Mesodermal cell (in vitro differentiated cells): ENCODE results near the gene EXOC2.

Source experiments
- H3K27ac ChIP-seq: 2 replicates; pipeline ENCODE4 v1.7.0; 2013; ENCODE audit warnings: mild to moderate bottlenecking, low read depth, low read length, moderate library complexity; ENCODE audit not compliant: severe bottlenecking
- H3K36me3 ChIP-seq: 2 replicates; pipeline ENCODE4 v1.7.1; 2013; ENCODE audit warnings: mild to moderate bottlenecking, low read length, moderate library complexity; ENCODE audit not compliant: control insufficient read depth, insufficient read depth
- H3K4me1 ChIP-seq: one replicate; pipeline ENCODE4 v1.7.1; 2013; ENCODE audit warnings: mild to moderate bottlenecking, low read length; ENCODE audit not compliant: insufficient read depth, control insufficient read depth, poor library complexity, severe bottlenecking
- H3K4me3 ChIP-seq: 2 replicates; pipeline ENCODE4 v1.7.0; 2013; ENCODE audit warnings: low read length, control low read depth, mild to moderate bottlenecking; ENCODE audit not compliant: insufficient read depth, poor library complexity, severe bottlenecking; ENCODE audit errors: extremely low read depth
- H3K9me3 ChIP-seq: 2 replicates; pipeline ENCODE4 v1.7.1; 2013; ENCODE audit warnings: mild to moderate bottlenecking, low read length, moderate library complexity; ENCODE audit not compliant: control insufficient read depth
- WGBS, 2 experiments: methylation state at CpG; one replicate each; pipeline ENCODE4 v1.1.5; 2013; ENCODE audit warnings: missing lambda C conversion rate in 2 of 2; ENCODE audit not compliant: insufficient coverage in 2 of 2; 5-methylcytosine and 5-hydroxymethylcytosine counted together

Gene EXOC2

DNA sequence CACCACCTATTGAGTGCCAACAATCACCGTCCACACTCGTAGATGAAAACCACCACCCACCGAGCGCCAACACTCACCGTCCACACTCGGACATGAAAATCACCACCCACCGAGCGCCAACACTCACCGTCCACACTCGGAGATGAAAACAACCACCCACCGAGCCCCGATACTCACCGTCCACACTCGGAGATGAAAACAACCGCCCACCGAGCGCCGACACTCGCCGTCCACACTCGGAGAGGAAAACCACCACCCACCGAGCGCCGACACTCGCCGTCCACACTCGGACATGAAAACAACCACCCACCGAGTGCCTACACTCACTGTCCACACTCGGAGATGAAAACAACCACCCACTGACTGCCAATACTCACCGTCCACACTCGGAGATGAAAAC lies 172.1 kb downstream of the EXOC2 start:
- H3K4me1 ChIP-seq, result no peaks in the 10 kb centered on the region
- peaks cover 27% of the 10 kb centered on the region for H3K36me3 ChIP-seq
- no peak overlapping the region for H3K27ac ChIP-seq
- no peak overlapping the region for H3K4me3 ChIP-seq
- WGBS, 2 experiments, result 91 to 94% methylated on average over 16 to 24 of the region's 31 CpGs
- peaks cover 18% of the 10 kb centered on the region for H3K9me3 ChIP-seq

DNA sequence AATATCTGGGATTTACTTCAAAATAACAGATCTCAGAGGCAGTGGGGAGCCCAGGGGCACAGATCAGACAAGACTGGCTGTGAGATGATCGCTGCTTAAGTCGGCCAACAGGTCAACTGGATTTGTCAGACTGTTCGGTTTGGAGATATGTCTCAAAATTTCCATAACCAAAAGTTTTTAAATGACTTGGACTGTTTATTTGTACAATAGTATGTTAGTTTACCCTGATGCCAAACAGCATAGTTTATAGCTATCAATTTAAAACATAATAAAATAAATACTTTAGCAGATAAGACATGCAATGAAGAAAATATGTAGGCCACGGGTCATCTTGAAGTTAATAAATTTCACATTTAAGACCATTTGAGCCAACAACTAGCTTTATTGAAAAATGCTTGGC lies 174.7 kb downstream of the EXOC2 start:
- Histone ChIP-seq H3K9me3 (peaks cover 18% of the 10 kb centered on the region), H3K4me3 (no peak overlapping the region), H3K27ac (no peak overlapping the region), H3K36me3 (peaks cover 20% of the 10 kb centered on the region), H3K4me1 (no peaks in the 10 kb centered on the region)
- whole genome bisulfite sequencing, 2 experiments, result 86 to 87% methylated on average over 1 to 2 of the region's 4 CpGs

DNA sequence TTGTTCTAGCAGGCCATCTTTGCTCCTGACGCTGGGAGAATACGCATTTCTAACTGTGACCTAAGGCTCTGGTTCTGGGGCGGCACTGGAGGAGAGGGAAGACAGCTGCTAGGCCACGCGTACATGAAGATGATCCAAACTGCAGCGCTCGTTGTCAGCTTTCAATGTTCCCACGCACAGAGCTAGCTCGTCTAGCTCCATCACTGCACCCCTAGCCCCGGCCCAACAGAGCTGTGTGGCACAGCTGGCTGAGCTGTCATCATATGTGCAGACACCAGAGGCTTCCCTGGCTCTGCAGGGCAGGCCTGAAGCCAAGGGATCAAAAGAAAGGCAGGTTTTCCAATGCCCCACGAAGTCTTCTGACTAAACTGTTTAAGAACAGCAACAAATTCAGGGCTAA lies 176.7 kb downstream of the EXOC2 start:
- WGBS, 2 experiments, result 99 to 100% methylated on average over 9 to 10 of the region's 11 CpGs
- Histone ChIP-seq H3K27ac (no peak overlapping the region), H3K4me1 (no peaks in the 10 kb centered on the region), H3K36me3 (peaks cover 9% of the 10 kb centered on the region), H3K9me3 (peaks cover 15% of the 10 kb centered on the region), H3K4me3 (no peak overlapping the region)

DNA sequence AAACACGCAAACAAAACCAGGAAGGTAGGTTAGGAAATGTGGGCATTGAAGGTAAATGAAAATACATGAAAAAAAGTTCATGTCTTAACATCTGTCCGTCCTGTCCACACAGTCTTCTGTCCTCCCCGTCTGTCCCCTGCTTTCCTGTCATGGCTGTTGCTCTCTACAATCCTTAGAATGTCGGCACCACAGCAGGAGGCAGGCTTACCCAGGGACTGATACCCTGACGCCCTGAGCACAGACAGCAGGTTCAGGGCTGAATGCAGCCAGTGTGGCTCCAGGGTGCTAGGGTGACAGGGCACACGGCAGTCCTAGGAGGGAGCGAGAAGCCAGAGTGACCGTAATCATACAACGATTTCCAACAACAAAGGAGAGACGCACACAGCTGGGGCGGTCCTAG lies 177.7 kb downstream of the EXOC2 start:
- no peak overlapping the region for H3K4me3 ChIP-seq
- no peak overlapping the region for H3K27ac ChIP-seq
- H3K9me3 ChIP-seq, result peaks cover 7% of the 10 kb centered on the region
- peaks cover 7% of the 10 kb centered on the region for H3K36me3 ChIP-seq
- 90% methylated on average over 6 to 9 of the region's 11 CpGs for WGBS, 2 experiments
- no peaks in the 10 kb centered on the region for H3K4me1 ChIP-seq

DNA sequence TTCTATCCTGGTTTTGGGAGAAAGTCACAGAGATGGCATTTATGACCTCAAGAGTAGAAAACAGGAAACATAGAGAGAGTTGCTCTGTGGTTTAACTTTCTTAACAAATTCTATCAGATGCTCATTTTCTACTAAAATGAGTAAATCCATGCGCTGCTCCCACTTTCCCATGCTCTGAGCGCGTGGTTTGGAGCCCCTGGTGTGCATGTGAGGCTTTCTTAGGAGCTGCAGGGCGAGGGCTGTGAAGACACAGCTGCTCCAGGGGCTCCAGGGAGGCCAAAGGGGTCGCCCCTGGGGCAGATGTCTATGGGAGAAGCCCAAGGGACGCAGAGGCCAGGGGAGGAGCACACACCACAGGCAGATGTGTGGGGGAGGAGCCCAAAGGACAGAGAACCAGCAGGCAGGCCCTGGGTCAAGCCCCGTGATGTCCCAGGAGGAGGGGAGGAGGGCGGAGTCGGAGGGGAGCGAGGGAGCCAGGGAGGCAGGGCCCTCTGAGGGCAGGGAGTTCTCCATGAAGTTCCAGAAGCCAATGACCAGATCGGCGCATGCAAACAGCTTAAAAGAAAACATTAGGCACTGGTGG lies 178.5 kb downstream of the EXOC2 start:
- H3K27ac ChIP-seq, result no peak overlapping the region
- 84 to 86% methylated on average over 7 to 10 of the region's 12 CpGs for WGBS, 2 experiments
- peaks cover 7% of the 10 kb centered on the region for H3K9me3 ChIP-seq
- no peaks in the 10 kb centered on the region for H3K4me1 ChIP-seq
- H3K36me3 ChIP-seq, result peaks cover 7% of the 10 kb centered on the region
- H3K4me3 ChIP-seq, result no peak overlapping the region

DNA sequence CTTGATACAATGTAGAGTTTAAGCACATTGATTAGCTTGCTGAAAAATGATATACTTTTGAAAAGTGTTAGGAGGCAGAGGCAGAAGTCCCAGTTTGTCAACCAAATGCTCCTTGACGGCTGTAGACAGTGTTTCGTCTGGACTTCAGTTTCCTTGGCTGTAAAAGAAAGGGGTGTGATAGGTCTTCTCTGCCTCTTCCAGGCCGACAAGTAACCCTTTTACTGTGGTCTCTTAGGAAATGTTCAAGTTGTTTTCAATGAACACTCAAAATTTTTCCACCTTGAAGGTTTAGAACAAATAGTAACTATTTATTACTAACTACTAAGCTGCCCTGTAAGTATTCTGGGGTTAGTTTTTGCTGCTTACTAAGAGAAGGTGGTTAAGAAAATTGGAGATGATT lies 179.0 kb downstream of the EXOC2 start:
- H3K36me3 ChIP-seq, result peaks cover 7% of the 10 kb centered on the region
- H3K9me3 ChIP-seq, result peaks cover 7% of the 10 kb centered on the region
- H3K27ac ChIP-seq, result no peak overlapping the region
- H3K4me3 ChIP-seq, result no peak overlapping the region
- 80 to 100% methylated on average over 1 to 2 of the region's 3 CpGs for WGBS, 2 experiments
- no peaks in the 10 kb centered on the region for H3K4me1 ChIP-seq

DNA sequence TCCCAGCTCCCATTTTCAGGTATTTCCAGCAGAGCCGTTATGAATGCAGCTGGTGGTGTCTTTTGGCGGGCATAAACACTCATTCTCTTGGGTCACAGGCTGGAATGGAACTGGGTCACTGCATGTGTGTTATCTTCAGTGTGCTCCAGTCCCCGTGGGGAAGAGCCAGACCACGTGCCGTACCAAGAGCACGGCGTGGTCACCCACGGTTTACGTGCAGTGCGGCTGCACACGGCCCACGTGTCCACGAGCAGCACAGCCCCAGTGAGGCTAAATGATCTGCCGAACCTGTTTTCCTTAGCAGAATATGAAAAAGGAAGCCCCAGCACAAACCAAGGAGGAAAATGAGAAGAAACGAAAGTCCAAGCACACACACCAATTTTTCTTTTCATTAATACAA lies 179.9 kb downstream of the EXOC2 start:
- Histone ChIP-seq H3K36me3 (peaks cover 7% of the 10 kb centered on the region), H3K9me3 (peaks cover 5% of the 10 kb centered on the region)
- 89 to 98% methylated on average over 12 to 14 of the region's 15 CpGs for WGBS, 2 experiments

DNA sequence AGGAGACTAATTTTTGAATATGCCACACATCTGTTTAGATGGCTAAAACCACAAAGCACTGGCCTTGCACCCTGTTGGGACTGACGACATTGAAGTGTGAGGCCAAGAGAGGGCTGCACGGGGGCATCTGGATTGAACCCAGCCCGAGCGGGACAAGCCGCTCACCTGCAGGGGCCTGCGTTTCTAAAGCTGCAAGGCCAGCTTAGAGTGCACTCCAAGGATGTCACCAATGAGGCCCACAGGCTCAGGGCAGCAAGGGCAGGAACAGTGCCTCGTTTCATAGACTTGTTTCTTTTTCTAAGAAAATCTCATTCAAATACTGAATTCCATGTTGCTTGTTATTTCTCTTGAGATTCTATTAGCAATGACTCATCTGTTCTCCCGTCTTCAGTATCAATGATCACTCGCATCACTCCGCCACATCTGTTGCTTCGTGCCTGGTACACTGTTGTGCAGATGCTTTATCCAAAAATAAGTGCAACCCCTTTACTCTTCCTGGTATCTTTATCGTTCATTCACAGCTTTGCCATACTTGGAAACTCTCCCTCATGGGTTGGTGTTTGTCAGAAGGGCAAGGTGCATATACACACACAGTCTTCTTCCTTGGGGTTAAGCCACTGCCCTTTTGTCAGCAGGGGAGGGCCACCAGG lies 181.3 kb downstream of the EXOC2 start:
- peaks cover 2% of the 10 kb centered on the region for H3K36me3 ChIP-seq
- 87 to 91% methylated on average over 11 of the region's 12 CpGs for whole genome bisulfite sequencing, 2 experiments
- no peak overlapping the region for H3K4me3 ChIP-seq
- H3K27ac ChIP-seq, result no peak overlapping the region
- H3K9me3 ChIP-seq, result no peaks in the 10 kb centered on the region
- no peaks in the 10 kb centered on the region for H3K4me1 ChIP-seq

More for the DNA sequence above, 179.9 kb downstream of the EXOC2 start:
- no peak overlapping the region for H3K4me3 ChIP-seq
- no peaks in the 10 kb centered on the region for H3K4me1 ChIP-seq
- no peak overlapping the region for H3K27ac ChIP-seq

DNA sequence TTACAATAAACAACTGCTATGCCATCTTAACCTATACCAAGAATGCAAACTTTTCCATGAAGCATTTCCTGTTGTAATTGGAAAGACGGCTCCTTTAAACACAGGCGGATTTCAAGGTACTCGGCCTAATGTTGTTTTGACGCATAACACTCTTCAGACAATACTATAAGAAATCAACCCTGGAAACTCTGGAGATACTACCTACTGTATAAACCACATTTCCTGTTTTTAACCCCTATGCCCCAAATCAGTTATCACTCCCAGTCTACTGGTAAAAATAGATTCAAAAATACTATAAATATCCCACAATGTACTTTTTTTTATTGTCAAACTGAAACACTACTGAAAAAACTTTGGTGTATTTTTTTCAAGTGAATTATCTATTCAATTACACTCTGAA lies 183.3 kb downstream of the EXOC2 start:
- H3K9me3 ChIP-seq, result no peaks in the 10 kb centered on the region
- no peak overlapping the region for H3K4me3 ChIP-seq
- 100% methylated on average over 4 of the region's 4 CpGs; no CpG with 5 or more reads in 1 of the 2 experiments for WGBS, 2 experiments
- H3K36me3 ChIP-seq, result peaks cover 9% of the 10 kb centered on the region
- no peaks in the 10 kb centered on the region for H3K4me1 ChIP-seq
- no peak overlapping the region for H3K27ac ChIP-seq

DNA sequence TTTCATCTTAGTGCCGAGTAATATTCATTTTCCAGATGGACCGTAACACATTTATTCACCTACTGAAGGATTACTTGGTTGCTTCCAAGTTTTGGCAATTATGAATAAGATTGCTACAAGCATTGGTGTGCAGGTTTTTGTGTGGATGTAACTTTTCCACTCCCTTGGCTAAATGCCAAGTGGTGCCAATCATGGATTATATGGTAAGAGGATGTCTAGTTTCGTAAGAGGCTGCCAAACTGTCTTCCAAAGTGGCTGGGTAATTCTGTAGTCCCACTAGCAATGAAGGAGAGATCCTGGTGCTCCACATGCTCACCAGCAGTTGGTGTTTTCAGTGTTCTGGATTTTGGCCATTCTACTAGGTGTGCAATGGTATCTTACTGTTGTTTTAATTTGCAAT lies 184.3 kb downstream of the EXOC2 start:
- H3K27ac ChIP-seq, result no peak overlapping the region
- no peaks in the 10 kb centered on the region for H3K9me3 ChIP-seq
- H3K4me1 ChIP-seq, result no peaks in the 10 kb centered on the region
- WGBS, 2 experiments, result 80 to 87% methylated on average over 1 to 2 of the region's 3 CpGs
- peaks cover 9% of the 10 kb centered on the region for H3K36me3 ChIP-seq
- H3K4me3 ChIP-seq, result no peak overlapping the region

DNA sequence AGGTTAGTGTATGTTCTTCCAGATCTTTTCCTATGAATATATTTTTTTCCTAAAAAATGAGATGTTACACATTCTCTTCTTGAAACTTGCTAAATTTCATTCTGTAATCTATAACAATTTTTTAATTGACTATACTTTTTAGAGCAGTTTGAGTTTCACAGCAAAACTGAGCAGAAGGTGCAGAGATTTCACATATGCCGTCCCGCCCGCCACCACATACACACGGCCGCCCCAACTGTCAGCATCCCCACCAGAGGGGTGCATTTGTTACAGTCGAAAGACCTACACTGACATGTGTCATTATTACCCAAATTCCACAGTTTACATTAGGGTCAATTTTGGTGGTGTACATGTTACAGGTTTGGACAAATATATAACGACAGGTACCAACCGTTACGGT lies 184.9 kb downstream of the EXOC2 start:
- WGBS, 2 experiments, result 78 to 97% methylated on average over 8 of the region's 9 CpGs
- Histone ChIP-seq H3K4me3 (no peak overlapping the region), H3K27ac (no peak overlapping the region), H3K36me3 (peaks cover 9% of the 10 kb centered on the region), H3K9me3 (no peaks in the 10 kb centered on the region), H3K4me1 (no peaks in the 10 kb centered on the region)
